Activated CD8-positive, alpha-beta memory T cell treated with anti-CD3 and anti-CD28 coated beads for 24 hours (primary cell): Measurements from ENCODE around the gene RASGEF1B.

Experiments used
- DNase-seq: peaks from one replicate; pipeline ENCODE4 v3.0.0-alpha.2; 2020

Gene RASGEF1B

DNA sequence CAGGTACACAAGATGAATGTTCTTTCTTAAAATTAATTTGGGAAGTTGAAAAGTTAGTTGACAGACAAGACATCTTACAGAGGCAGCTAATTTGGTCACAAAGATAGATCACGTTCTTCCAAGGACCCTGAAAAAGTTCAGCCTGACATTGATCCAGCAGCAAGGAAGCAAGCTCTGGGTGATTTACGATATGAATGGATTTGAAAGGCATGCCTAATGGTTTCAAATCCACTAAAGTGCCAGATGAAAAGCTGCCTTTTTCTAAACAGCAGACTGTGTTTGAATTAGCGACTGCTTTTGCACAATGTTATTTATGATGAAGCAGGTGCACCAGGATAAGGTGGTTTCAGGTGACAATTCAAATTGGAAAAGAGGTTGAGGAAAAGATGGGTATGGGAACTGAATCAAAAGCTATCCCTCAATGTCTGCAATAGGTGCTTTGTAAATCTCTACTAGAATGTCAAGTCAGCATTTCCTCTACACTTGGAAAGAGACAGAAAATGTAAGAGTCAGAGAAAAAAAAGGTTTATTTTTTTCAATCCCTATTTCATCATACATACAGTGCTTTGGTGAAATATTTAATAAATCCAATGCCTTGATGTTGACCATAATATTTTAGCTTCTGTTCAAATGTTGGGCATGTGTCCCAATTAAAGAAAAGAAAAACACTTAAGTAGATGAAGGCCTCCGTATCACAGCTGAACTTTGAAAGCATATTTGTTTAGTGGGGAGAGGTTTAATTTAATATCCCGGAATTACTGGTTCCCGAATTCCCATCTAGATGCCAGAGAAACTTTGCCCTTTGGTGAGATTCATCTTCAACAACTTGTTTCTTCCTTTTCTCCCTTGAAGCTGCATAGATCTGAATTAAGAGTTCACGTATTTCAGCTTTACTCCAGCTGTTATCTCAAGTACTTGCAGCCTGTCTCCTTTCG, 6.0 kb downstream of the RASGEF1B start:
- no peak for DNase-seq

GRCh38 chr4:81460834-81461233, 10.9 kb downstream of the RASGEF1B start:
- DNase-seq: no peak

DNA sequence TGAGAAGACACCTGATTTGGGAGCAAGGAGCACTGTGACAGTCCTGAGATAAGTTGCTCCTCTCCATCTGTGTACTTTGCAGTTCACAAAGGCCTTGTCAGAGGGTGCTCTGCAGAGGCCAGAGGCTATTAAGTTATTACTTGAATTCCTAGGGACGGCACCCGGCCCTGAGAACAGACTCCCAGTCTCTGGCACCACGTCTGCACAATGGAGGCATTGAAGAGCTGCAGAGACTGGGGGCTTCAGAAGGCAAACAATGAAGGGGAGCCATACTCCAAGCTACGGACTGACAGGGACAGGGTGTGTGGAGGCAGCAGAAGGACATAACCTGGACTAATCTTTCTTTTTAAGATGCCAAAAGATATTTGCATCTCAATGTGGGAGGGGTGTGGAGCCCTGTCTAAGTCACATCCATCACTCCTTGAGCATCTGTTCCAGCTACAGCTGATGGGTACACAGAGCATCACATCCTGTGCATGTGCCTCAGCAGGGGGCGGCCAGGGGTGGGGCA, 11.5 kb downstream of the RASGEF1B start:
- DNase-seq: no peak

- no peak for DNase-seq
These were observed 12.5 kb downstream of the RASGEF1B start for GRCh38 chr4:81459228-81459627.

DNA sequence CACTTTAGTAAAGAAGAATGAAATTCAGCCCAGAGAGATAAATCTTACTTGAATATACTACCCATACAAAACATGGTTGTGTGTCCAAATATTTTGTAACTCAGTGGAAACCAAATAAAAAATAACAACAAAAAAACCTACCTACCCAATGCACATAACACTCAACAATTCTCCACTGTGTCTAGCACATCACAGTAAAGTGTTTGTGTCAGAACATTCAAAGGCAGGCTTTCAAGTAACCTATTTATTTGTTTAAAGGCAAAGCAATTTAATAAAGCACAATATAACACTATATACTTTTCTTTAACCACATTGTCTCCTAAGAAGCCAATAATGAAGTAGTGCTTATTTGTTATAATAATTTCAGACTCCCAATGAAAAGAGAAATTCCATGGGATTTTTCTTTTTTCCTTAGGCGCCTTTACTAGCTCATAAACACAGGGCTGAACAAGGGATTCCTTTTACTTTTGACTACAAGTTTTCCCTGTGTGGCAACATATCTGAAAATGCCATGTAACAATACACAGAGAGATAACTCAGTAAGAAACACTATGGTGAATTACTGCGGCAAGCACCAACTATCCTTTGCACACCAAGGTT, 13.7 kb downstream of the RASGEF1B start:
- DNase-seq: no peak

DNA sequence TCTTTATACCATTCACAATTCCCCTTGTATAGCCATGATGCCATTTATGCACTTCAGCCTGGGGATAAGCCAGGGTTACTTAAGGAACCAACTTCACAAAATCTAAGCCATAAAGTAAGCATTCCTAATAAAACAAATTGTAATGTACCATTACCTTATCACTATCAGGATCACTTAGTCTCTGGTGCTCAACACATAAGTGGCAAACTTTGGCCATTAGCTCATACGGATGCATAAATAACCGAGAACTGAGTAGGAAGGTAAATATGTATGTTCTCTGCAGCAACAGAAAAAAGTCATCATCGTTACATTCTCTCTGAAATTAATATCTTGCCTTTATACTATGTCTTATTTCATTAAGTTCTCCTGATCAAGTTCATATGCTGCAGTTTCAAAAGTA, 14.4 kb downstream of the RASGEF1B start:
- DNase-seq: no peak

DNA sequence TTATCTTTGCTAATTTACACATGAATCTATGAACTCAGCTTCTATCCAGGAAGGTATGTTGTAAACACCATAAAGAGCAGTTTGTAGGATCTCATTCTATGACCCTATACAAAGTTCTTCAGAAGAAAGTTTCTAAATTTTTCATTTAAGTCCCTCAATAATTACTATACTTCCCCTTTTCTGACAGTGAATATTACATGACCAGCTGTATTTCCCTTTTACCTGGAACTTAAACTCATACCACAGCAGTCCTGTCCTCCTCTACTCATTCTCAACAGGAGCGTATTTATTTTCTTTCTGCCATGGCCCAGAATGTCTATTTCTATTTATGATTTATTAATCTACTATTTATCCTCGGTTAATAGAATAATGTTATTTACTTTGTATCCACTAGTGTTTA, 15.8 kb downstream of the RASGEF1B start:
- no peak for DNase-seq

DNA sequence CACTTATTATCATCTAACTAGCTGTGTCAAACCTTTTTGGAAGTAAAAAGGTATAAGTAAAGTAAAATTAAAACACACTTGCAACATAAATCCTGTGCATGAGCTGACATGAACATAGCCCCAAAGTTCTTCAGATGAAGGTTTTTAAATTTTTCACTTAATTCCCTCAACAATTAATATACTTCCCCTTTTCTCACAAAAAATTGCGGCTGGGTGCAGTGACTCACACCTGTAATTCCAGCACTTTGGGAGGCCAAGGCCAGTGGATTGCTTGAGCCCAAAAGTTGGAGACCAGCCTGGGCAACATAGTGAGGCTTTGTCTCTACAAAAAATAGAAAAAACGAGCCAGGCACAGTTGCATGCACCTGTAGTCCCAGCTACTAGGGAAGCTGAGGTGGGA, 16.8 kb downstream of the RASGEF1B start:
- no peak for DNase-seq

- DNase-seq: no peak
These were observed 17.2 kb downstream of the RASGEF1B start for GRCh38 chr4:81454499-81454898.

- DNase-seq: no peak
These were observed 18.7 kb downstream of the RASGEF1B start for GRCh38 chr4:81453024-81453423.

- no peak for DNase-seq
These were observed 19.2 kb downstream of the RASGEF1B start for GRCh38 chr4:81452452-81453006.

DNA sequence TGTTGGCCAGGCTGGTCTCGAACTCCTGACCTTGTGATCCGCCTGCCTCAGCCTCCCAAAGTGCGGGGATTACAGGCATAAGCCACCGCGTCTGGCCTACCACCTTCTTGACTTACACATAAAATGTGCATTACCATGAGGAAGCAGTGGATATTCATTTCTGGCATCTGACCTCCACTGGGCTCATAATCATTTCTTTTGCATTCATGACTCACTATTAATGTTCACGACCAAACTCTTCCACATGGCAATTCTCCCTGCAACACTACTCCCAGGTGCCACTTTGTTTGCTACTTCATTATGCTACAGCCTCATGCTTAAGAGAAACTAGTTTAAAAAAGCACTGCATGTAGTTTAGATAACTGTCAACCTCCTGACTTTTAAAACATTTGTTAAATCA, 22.7 kb downstream of the RASGEF1B start:
- no peak for DNase-seq

GRCh38 chr4:81447566-81448229, 24.0 kb downstream of the RASGEF1B start:
- DNase-seq: no peak

- no peak for DNase-seq
These were observed 25.1 kb downstream of the RASGEF1B start for GRCh38 chr4:81446634-81447033.

DNA sequence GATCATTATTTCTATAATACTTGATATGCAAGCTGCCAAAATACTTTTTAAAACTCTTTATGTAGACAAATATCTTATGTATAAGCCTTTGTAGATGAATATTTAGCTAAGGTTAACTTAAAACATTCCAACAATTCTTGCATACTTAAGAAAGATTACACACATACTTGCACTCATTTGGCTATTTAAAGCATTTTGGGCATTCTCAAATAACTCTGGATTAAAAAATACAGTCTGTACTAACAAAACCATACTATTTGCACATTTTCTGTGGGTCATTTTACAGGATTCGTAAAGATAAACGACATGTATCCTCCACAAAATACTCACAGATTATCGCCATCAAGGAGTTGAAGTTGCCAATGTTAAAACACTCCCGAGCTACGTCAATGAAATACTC, 26.5 kb downstream of the RASGEF1B start:
- DNase-seq: no peak

DNA sequence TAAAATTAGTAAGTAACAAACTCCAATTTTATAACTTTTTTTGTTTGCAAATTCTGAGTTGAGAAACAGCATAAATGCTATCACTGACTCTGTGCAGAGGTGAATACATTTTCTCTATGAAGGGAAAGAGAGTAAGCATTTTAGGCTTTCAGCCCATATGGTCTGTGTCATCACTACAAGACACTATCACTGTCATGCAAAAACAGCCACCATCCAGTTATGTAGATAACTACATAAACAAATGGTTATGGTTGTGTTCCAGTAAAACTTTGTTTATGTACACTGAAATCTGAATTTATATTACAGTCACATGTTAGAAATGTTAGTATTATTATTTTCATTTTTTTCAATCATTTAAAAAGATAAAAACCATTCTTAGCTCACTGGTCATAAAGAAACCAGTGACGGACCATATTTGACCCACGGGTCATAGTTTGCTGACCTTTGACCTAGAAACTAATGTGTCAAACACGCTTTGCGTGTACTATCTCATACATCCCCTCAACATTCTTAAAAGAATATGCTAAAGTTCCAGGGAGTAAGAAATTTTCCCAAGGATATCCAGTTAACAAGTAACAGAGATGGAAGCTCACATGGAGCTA, 29.1 kb downstream of the RASGEF1B start:
- DNase-seq: no peak

DNA sequence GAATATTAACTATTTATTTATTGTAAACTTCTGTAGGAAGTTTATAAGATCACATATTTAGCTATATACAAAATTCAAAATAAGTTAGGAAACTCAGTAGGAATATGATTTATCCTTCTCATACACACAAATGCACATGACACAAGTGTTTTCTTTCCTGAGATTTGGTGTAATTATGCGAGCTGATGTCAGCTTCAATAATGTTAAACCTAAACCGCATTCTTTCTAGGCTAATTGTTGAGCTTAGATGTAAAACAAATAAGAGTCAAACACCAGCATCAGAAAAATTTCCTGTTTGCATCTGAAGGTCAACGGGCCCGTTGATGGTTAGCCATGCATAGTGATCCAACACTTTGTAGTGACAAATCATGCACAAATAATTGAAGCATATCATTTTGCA, 30.8 kb downstream of the RASGEF1B start:
- DNase-seq: no peak

DNA sequence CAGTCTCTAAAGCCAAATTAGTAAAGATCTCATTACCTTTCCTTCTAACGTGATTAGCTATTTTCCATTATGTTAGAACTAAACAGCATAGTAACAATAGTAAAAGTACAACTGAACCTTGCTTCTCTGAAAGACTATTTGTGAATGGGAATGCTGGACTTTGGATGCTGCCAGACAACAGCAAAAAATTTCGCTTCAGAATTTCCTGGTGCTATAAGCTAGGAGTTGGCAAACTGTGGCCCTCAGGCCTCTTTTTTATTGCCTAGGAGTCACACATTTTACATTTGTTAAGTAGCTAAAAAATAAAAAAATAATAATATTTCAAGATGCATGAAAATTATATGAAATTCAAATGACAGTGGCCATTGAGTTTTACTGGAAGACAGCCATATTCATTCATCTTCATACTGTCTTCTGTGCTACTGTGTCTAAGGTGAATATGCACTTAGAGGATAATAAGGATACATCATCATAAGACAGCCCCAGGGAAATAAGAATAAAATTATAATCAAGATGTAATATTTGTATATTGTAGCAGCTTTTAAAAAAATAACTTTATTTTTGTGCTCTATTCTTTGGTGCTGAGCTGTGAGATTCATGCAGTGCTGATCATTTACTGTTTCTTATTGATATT, 34.6 kb downstream of the RASGEF1B start:
- no peak for DNase-seq

- no peak for DNase-seq
These were observed 35.6 kb downstream of the RASGEF1B start for GRCh38 chr4:81436096-81436495.

- no peak for DNase-seq
These were observed 38.9 kb downstream of the RASGEF1B start for GRCh38 chr4:81432825-81433224.

DNA sequence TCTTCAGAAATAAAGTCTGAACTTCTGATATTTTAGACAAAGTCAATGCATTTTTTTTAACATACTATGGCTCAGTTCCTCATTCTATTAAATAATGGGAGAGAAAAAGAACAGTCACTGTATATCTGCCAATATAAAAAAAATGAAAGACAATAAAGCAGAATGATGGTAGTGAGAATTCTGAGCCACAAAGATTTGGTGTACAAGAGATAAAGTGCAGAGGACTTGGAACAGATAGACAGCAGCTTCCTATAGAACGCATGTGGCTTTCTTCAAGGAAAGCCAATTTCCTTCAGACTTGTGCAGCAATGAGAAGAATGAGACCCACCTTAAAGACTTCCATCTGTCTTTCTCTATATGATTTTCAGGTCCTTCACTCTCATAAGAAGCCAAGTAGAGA, 39.7 kb downstream of the RASGEF1B start:
- no peak for DNase-seq

GRCh38 chr4:81429607-81430006, 42.1 kb downstream of the RASGEF1B start:
- no peak for DNase-seq
